Activated CD4-positive, alpha-beta T cell treated with anti-CD3 and anti-CD28 coated beads, Interleukin-2, Interleukin-6, amounts not matched to agents 100 ng/mL and 50 ng/mL, durations not matched to agents 16 hours and 8 hours (primary cell): Measurements from ENCODE around the gene TNIP2.
"Not testable (repeated sequence)": the region's sequence is repeated elsewhere in the genome, so short reads cannot be mapped to it uniquely, and the experiment has no call there.

ENCODE experiments used
- DNase-seq: peaks from one replicate; pipeline ENCODE4 v3.0.0-alpha.2; 2020

The TNIP2 gene

DNA sequence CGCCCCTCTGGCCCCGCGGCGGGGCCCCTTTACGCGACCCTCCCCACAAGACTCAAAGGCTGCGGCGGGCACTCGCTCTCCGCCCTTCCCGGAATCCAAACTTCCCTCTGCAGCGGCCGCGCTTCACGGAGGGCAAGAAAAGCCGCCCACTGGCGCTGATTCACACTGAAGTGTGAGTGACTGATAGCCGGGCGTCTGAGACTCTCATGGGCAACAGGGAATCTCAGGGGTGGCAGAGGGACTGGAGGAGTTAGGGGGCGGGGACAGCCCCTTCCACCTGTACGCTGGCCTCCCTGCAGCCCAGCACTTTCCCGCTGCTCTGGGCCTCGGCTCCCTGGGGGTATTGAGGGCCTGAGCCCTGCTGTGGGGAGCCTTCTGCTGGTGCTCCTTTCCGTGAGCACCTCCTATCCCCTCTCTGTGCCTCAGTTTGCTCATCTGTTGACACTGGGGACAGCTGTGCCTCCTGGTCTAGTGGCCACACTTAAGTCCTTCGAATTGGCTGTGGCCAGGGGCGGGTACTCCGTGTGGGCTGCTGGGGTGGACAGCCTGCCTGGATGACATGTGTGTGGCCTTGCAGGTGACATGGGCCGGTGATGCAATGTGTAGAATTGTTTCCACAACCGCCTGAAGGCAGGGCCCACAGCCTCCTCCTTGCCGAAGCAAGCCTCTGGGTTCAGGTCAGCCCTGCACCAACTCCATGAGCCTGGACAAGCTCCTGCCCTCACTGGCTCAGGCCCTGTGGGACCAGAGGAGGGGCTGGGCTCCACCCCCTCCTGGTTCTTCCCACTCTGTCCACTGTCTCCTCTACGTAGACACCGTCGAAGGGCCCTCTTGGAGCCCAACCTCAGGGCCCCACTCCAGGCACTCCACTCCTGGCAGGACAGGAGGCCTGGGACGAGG lies 37.7 kb upstream of the TNIP2 start:
- no peak for DNase-seq

DNA sequence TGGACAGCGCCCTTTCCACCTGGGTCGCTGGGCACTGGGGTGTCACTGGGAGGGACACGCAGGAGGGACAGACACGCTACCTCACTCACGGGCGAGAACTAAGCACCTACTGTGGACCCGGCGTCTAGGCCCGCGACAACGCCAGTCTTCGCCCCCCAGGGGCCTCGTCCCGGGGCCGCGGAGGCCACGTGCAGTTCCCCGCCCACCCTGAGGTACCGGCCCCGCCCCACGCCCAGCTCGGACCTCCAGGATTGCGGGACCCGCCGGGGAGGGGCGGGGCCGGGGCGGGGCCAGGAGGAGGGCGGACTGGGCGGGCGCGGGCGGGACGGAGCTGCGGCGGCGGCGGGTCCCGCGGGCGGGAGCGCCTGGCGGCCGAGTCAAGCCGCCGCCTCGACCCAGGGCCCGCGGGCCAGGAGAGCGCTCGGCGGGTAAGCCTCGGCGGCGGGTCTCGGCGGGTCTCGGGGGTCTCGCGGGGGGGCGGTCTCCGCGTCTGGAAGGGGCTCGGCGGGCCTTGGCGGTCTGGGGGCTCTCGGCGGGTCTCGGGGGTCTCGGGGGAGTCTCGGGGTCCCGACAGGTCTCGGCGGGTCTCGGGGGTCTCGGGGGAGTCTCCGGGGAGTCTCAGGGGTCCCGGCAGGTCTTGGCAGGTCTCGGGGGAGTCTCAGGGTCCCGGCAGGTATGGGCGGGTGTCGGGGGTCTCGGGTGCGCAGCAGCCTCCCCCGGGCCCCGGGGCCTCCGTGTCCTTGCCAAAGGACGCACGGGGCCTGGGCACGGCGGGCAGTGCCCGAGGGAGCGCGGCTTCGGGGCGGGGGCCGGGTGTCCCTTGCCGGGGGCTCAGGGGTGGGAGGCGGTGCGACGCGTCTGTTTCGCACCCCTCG lies 36.8 kb upstream of the TNIP2 start, which contains the start of gene SH3BP2:
SH3BP2 (plus strand) TSS at position 375 of the 875 bp plus-strand sequence. CDS start 27,533 bp downstream, outside the sequence.
- DNase-seq, result peak; percentile 75

DNA sequence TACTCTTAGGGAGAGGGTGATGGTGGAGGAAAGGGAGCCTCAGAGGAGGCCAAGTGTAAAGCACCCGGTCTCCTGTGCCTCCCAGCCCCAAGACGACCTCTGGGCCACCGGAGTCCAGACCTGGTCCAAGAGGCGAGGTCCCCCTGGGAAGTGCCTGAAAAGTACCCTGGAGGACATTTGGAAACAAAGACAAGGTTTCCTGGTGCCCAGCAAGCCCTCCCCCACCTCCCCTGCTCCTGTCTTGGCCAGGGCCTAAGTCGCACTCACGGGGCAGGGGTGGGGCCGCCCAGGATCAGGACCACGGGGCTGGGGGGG lies 36.2 kb upstream of the TNIP2 start:
- DNase-seq, result no peak

DNA sequence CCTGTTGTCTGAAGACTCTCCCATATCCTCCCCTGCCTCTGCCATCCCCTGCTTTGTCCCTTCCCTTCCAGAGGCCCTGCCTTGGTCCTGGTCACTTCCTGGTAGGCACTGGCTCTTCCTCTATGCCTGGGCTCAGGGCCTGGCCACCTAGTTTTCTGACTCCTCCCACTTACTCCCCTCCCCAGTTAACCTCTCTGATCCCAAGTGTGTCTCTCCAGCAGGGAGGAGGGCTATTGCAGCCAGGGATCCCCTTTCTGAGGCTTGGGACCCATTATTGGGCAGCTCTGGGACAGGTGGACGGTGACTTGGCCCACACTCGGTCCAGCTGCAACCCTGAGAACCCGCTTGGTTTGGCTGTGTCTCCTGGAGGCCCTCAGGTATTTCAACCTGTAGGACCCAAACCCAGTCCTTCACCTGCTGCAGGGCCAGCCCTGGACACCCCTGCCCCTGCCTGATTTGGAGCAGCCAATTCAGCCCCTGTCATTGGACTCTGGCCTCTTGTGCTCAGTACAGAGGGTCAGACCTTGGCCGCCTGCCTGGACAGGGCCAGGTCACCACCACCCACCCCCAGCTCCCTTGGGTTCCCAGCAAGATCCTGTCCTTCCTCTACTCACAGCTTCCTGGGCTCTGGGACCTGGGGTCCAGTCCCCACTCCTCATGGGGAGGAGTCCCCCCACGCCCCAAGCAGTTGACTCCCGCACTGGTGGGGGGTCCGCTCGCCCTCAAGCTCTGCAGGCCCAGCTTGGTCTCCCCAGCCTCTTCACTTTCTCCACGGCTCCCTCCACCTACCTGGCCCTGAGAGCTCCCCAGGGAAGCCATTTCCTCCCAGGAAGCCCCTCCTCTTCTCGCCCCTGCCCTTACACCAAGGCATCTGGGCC lies 35.6 kb upstream of the TNIP2 start:
- no peak for DNase-seq

DNA sequence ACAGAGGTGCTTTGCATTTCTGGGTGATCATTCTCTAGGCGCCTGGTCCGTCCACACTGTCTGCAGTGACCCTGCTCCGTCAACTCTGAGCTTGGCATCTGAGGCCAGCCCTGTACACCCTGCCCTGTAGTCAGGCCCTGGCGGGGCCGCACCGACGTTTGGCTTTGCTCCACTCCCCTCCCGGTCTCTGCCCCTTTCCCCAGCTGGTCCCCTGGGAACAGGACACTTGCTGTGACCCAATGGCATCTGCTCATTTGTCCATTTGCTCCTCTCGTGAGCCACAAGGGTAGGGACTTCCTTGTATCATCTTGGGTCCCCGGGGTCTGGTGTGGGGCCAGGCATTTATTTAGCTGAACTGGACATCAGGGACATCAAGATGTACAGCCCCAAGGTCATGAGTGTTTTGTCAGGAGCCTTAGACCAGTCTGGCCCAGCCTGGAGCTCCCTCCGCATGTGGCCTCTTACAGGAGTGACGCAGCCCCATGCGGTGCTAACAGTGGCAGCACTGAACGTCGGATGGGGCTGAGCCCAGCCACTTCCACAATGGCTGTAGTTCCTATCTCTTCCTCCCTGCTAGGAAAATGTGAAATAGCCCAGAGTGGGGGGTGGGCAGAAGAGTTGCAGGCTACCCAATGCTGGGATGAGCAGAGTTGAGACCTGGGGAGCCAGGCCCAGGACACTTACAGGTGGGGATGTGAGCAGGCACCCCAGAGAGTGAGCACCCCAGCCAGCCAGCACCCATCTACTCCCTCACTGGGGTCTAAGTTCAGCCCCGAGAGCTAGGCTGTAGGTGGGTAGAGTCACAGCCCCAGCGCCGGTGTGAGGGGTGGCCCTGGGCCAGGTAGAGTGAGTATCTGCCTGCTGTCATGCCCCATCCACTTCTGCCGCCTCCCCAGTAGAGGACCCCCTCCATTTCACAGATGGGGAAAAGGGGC lies 34.7 kb upstream of the TNIP2 start:
- no peak for DNase-seq

DNA sequence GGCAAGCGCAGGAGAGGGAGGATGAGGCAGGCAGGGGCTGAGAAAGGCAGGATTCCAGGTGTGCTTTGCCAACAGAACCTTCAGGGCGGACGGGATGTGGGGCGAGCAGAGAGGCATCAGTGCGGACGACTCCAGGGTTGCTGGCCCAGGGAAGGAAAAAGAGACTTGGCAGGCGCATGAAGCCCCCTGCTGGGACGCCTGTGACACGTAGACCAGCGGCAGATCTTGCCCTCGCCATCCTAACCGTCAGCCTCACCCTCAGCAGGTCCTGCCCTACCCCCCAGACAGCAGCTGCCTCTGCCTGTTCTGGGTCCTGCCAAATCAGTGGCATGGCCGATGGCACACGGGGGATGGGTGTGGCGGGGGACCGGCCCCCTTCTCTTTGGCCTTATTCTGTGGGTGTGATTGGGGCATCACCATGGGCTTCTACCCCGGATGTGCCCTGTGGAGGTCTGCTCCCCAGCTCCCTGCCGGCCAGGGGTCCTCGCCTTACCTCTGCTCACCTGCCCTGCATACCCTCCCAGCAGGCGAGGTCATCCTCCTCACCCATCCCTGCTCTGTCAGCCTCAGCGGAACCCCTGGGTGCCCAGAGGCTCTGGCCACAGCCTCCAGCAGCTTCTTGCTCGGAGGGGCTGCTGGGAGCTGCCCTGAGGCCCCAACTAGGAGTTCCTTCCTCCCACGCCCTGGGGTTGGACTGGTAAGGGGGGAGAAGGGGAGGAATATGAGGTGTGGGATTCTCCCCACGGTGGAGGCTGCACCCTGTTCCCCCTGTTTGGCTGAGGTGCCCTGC lies 33.9 kb upstream of the TNIP2 start:
- DNase-seq, result no peak

DNA sequence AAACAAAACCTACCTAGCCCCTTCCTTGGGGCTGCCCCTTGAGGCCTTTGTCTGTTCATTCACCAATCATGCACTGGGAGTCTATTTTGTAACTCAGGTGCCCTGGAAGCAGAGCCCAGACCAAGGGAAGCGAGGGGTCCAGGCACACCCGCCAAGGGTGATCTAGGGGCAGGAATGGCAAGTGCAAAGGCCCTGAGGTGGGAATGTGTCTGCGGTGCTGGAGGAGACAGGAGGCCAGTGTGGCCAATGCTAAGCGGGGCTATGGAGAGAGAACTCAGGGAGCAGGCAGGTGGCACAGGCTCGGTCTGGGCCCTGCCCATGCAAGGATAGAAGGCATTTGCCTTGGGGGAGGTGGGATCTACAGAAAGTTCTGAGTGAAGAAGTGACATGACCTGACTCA lies 33.2 kb upstream of the TNIP2 start:
- no peak for DNase-seq

DNA sequence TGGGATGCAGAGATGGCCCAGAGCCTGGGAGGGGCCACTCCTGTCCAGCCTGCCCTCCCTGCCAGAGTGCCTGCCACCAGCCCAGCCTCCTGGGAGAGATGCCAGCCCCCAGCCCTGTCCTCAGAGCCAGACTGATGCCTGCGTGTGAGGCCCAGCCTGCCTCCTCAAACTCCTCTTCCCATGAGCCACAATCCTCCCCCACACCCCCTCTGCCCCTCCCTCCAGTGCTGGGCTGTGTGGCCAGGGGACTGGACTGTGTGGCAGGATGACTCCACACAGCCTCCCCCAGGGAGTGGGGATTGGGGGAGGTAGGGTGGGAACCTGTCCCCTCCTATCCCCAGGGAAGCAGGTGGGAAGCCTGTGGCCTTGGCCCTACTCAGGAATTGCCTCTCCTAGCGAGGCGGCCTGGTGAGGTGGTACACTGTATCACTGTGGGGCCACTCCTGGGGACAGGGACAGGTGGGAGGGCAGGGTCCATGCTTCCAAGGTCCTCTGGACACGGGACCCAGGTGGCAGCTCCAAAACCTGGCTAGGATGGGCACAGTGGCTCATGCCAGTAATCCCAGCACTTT lies 32.5 kb upstream of the TNIP2 start:
- DNase-seq, result no peak

DNA sequence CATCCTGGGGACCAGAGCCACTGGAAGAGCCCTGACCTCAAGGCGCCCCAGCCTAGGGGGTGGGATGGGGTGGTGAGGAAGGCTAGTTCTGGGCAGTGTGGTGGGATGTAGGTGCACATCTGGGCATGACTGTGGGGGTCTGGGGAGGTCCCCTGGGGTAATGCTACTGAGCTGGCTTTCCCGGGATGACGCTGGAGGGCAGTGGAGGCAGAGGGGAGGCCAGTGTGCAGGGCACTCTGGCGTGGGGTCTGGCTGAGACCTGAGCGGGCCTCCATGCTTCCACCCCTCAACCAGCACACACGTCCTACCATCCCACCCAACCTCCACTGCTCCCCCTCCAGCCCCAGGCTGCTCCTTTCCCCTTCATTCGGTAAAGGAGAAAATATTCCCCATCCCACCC lies 32.0 kb upstream of the TNIP2 start:
- DNase-seq, result no peak

DNA sequence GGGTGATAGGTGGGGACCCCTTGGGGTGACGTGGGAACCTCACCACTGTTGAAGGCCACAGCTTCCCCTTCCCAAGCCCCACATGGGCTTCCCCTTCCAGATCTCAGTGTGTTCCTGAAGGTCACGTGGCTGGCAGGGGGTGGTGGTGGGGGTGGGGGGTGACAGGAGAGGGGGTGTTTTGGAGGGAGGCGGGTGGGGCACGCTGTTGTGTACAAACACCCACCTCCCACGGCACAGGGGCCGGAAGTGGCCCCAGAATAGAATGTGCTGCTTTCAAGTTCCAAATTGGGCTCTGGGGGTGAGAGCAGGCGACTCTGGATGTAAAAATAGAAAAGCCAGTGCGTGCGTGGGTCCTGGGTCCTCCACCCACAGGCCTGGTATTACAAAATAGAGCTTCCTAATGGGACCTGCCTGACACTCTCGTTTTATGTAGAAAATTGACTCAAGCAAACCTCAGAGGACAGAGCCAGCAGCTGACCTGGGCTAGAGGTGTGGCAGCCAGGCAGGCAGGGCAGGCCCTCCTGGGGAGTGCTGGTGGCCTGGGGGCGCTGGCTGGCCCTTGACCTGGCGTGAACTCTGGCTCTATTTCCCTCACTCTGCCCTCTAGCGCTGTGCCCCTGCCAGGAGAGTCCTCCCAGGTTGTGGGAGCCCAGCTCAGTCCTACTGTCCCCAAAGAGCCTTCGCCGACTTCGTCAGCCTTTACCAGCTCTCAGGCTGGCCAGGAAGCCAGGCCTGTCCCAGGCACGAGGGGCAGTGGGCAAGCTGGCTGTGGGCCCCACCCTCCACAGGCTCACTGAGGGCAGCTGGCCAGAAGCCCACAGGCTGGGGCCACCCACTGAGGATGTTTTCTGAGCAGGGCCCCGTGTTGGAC lies 31.3 kb upstream of the TNIP2 start:
- no peak for DNase-seq

DNA sequence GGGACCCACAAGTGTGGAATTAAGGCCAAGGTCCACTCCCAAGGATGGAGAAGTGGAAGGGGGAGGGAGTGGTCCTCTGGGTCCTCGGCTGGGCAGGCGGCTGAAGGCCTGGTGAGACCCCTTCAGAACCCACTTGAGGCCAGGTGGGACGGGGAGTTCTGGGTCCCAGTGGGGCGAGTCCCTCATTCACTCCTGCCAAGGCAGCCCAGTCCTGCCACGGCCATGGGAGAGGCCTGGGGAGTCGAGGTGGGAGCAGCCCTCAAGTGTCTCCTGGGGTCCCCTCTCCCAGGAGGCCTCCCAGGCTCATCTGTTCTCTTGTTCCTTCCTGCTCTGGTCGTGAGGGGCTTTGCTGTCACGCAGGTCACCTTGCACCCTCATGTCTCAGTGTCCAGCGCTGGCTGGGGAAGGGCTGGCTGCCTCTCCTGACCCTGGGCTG lies 30.7 kb upstream of the TNIP2 start:
- DNase-seq, result no peak

DNA sequence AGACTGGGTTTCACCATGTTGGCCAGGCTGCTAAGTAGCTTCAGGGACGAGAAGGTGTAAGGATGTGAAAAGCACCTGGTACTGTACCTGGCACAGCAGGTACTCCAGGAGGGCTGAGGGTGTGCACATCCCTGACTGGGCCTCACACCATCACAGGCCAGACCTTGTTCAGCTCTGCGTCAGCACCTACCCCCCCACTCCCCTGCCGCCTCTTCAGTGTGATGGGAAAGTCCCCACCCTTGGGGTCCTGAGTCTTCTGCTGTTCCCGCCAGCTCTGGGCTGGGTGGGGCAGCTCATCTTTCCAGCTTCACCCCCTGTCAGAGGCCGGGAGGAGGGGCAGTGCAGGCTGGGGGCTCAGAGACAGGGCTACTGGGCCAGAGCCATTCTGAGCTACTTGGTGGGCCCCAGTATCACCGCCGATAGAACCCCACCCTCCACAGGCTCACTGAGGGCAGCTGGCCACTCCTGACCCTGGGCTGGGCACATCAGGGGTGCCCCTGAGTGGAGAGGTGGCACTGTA lies 30.1 kb upstream of the TNIP2 start:
- DNase-seq, result no peak

DNA sequence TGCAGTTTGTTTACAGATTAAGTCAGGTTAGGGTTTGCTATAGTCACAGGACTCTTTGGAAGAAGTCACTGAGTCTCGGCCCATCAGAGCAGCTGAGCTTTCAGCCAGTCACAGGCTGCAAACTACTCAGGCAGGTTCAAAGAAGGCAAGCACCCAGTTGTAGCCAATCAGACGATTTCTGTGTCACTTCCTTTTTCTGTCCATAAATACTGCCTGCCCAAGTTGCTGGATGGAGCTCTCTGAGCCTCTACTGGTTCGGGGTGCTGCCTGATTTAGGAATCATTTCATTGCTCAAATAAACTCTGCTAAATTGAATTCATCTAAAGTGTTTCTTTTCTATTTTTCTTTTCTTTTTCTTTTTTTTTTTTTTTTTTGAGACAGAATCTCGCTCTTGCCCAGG lies 29.5 kb upstream of the TNIP2 start:
- peak; percentile 36 for DNase-seq

DNA sequence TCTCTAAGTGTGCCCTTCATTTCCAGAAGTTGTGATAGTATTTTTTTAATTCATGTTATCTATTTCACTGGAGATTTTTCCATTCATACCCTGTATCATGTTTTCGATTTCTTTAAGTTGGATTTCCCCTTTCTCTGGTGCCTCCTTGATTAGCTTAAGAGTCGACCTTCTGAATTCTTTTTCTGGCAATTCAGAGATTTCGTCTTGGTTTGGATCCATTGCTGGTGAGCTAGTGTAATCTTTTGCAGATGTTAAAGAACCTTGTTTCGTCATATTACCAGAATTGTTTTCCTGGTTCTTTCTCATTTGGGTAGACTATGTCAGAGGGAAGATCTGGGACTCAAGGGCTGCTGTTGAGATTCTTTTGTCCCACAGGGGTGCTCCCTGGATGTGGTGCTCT lies 27.7 kb upstream of the TNIP2 start:
- no peak for DNase-seq

DNA sequence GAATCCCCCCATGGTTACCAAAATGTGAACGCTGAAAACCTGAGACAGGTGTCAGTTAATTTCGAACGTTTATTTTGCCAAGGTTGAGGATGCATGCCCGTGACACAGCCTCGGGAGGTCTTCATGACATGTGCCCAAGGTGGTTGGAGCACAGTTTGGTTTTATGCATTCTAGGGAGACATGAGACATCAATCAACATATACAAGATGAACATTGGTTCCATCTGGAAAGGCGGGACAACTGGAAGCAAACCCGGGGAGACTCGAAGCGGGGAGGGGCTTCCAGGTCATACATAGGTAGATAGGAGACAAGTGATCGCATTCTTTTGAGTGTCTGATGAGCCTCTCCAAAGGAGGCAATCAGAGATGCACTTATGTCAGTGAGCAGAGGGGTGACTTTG lies 25.8 kb upstream of the TNIP2 start:
- no peak for DNase-seq

DNA sequence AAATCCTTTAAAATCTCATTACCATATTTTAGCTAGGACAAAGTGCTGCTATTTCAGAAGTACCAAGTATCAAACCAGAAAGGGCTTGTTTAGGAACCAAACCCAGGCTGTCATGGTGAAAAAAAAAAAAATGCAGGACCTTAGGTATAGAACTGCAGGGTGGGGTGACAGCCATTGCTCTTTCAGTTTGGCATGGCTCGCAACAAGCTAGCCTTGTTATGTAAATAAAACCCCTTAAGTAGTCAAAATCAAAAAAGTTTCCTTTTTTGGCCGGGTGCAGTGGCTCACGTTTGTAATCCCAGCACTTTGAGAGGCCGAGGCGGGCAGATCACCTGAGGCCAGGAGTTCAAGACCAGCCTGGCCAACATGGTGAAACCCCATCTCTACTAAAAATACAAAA lies 24.5 kb upstream of the TNIP2 start:
- not testable (repeated sequence) for DNase-seq

DNA sequence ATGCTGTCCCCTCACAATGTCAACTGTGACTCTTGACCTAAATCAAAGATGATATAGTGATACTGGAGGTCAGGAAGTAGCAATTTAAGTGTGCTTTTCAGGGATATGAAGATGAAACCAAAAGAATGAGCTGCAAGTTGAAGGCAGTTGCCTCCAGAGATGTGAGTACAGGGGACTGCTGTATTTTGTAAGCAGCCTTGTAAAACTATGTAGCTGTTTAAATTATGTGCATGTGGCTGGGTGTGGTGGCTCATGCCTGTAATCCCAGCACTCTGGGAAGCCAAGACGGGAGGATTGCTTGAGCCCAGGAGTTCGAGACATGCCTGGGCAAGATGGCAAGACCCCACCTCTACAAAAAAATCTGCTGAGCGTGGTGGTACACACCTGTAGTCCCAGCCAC lies 15.1 kb upstream of the TNIP2 start:
- DNase-seq, result no peak

DNA sequence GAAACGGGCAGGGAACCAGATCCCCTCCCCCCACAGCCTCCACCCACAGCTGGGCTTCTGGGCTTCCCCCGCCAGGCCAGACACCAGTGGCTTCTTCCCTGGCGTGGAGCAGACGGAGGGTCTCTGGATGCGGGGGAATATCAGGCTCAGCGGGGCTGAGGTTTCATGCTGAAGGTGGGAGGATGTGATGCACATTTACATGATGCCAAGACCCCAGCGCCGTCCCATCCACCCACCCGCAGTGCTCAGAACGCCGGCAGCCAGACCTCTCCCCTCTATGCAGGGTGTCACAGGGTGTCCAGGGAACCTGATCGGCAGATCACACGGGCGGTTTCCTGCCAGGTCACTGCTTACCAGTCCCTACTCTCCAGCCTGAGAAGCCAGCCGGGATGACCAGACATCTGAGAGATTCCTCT lies 12.8 kb upstream of the TNIP2 start:
- DNase-seq, result no peak

DNA sequence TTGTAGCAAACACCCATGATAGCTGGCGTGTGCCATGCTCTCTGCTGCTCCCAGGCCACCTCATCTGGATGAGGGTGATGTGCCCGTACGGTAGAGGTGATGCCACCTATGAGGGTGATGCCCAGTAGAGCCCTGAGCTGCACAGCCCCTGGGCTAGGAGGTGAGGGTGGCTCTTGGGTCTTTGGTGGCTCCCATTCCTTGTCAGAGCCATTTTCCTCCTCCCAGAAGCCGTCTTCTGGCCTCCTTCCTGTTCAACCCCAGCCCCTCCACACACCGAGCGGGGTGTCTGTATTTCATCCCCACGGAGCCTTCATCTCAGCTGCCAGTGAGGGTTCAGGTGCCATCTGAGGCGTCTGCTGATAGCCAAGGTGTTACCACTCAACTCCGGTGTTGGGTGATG lies 12.0 kb upstream of the TNIP2 start:
- no peak for DNase-seq
